Measurements from ENCODE around the gene SPEG.

SPEG gene

DNA sequence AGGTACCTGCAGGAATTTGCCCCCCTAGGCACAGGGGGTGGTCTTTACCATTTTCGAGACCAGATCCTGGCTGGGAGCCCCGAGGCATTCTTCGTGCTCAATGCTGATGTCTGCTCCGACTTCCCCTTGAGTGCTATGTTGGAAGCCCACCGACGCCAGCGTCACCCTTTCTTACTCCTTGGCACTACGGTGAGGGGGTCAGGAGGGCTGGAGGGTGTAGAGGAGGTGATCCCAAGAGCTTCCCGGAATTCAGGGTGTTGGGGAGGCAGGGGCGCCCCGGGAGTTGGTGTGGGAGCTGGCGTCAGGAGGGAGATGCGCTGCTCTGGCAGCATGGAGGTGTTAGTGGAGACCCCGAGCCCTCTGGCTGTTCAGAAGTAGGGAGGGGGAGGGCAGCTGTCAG lies 67.2 kb downstream of the SPEG start:
- Mint-ChIP-seq H3K4me1 (ENCODE audit: low read depth) (peaks cover 23% of the 10 kb centered on the region), H3K27me3 (ENCODE audit: low read depth) (peaks cover 14% of the 10 kb centered on the region), H3K27ac (no peak overlapping the region), H3K4me3 (no peak overlapping the region), H3K9me3 (no peaks in the 10 kb centered on the region), H3K36me3 (ENCODE audit: low read depth) (peaks cover 13% of the 10 kb centered on the region)

DNA sequence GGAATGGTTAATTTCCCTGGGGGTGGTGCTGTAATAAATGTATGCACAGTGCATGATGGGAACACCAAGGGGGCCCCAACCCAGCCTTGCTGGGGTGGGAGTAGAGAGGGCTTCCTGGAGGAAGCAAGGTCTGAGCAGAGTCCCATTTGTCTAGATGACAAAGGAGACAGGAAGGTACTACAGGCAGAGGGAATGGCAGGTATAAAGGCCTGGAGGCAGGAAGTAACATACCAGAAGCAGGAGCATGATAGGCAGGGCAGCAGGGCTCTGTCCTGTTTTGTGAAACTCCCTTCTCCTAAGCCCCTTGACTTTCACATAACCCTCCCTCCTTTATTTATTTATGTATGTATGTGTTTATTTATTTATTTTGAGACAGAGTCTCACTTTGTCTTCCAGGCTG lies 68.0 kb downstream of the SPEG start:
- Mint-ChIP-seq H3K27me3 (ENCODE audit: low read depth) (peaks cover 8% of the 10 kb centered on the region), H3K27ac (no peak overlapping the region), H3K36me3 (ENCODE audit: low read depth) (peaks cover 13% of the 10 kb centered on the region), H3K4me3 (no peak overlapping the region), H3K9me3 (no peaks in the 10 kb centered on the region), H3K4me1 (ENCODE audit: low read depth) (peaks cover 23% of the 10 kb centered on the region)

DNA sequence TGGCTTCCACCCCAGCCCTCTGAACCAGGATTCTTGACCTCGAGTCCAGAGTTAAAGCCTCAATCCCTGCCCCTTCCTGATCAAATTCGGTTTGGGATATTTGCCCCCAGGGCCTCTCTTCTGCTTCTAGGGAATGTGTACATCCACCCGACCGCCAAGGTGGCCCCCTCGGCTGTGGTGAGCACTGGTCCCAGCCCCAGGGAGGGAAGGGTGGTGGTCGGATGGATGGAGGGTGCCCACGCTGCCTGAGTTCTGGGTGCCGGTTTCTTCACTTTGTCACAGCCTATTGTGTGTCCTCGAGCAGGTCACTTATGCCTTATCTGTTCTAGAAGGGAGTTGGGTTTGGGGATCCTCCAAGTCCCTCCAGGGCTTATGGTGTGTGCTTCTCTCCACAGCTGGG lies 70.9 kb downstream of the SPEG start:
- H3K27ac Mint-ChIP-seq, result no peak overlapping the region
- no peak overlapping the region for H3K4me3 Mint-ChIP-seq
- H3K9me3 Mint-ChIP-seq, result no peaks in the 10 kb centered on the region
- peaks cover 7% of the 10 kb centered on the region for H3K4me1 Mint-ChIP-seq (ENCODE audit: low read depth)
- H3K36me3 Mint-ChIP-seq (ENCODE audit: low read depth), result peaks cover 15% of the 10 kb centered on the region
- peaks cover 12% of the 10 kb centered on the region for H3K27me3 Mint-ChIP-seq (ENCODE audit: low read depth)

DNA sequence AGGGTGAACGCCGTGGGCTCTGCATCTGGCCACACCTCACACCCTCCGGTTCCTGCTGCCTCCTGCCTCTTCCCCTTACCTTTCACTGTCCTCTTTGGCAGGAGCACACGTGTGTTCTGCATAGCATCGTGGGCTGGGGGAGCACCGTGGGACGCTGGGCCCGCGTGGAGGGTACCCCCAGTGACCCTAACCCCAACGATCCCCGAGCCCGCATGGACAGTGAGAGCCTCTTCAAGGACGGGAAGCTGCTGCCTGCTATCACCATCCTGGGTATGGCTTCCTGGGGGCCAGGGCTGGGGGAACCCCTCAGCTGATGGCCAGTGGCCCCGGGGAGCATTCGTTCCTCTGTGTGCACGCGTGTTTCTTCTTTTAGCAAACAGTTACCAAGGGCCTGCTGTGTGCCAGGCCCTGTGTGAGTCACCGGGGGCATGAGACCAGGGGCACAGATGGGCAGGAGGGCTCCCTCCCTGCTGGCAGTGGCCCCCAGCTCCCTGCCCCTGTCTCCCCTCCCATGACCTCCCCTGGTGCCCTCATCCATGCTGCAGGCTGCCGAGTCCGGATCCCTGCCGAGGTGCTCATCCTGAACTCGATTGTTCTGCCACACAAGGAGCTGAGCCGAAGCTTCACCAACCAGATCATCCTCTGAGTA lies 71.6 kb downstream of the SPEG start:
- H3K27me3 Mint-ChIP-seq (ENCODE audit: low read depth), result peaks cover 19% of the 10 kb centered on the region
- no peak overlapping the region for H3K27ac Mint-ChIP-seq
- peaks cover 5% of the 10 kb centered on the region for H3K4me1 Mint-ChIP-seq (ENCODE audit: low read depth)
- peaks cover 15% of the 10 kb centered on the region for H3K36me3 Mint-ChIP-seq (ENCODE audit: low read depth)
- no peak overlapping the region for H3K4me3 Mint-ChIP-seq
- no peaks in the 10 kb centered on the region for H3K9me3 Mint-ChIP-seq

DNA sequence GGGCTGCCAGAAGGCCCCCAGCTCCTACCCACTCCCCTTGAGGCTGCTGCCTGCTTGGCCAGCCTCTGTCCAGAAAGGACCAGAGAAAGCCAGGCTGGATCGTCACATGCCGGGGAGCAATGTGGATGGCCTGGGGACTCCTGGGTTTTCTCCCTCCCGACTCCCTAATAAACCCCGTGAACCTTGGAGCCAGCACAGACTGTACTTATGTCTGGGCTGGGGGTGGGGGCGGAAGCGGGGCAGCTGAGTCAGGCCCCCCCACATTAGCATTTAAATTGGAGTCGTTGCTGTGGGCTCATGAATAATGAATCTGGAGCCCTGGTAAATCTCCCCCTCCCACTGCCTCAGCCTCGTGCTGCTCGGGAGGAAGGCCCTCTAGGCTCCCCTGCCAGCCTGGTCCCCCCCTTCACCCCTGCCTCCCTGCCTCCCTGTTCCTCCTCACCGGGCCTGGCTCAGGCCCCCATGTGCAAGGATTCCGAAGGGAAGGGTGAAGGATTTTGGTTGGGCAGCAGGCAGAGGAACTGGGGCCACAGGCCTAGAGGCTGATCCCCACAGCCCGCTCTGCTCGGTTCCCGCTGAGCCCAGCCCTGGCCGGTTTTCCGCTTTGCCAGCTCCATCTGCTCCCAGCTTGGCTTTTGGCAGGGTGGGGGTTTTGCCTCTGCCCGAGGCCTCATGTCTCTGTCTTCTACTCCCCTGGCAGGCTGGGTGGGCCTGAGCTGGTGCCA lies 72.3 kb downstream of the SPEG start:
- H3K27me3 Mint-ChIP-seq (ENCODE audit: low read depth), result peaks cover 25% of the 10 kb centered on the region
- no peak overlapping the region for H3K4me3 Mint-ChIP-seq
- peaks cover 15% of the 10 kb centered on the region for H3K36me3 Mint-ChIP-seq (ENCODE audit: low read depth)
- H3K27ac Mint-ChIP-seq, result no peak overlapping the region
- no peaks in the 10 kb centered on the region for H3K9me3 Mint-ChIP-seq
- H3K4me1 Mint-ChIP-seq (ENCODE audit: low read depth), result peaks cover 3% of the 10 kb centered on the region

DNA sequence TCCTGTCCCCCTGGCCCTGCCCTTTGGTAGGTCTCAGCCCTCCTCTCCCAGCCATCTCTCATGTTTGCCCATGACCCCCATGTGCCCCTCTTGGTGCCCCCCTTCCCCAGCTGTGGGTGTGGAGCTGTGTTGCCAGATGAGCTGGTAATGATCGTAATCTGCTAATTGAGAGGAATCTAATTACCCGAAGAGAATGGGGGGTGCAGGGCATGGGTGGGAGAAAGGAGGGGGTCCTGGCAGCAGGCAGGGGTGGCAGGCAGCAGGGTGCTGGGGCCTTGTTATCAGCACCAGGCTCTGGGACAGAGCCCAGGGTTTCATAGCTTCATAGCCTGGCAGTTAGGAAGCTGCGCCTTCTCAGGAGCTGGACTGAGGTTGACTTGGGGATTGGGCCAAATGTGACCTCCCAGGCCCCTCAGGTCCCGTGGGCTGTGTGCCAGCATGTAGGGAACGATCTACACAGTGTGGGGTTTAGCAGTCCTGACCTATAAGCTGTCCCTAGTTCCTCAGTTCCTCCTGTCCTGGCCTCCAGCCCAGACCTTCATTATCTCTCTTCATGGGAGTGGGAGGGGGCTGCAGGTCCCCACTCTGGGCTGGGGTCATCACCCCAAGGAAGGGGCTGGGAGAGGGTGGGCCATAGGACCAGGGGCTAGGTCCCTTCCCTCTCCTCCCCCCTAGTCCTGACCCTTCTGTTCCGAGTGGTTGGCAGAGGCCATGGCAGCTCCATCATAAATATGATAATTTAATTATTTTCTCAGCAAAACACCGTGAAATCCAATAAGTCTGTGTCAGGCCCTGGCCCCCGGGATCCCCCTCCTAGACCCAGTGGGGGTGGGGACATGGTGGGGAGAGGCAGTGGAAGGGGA lies 73.2 kb downstream of the SPEG start:
- Mint-ChIP-seq H3K9me3 (no peaks in the 10 kb centered on the region), H3K4me1 (ENCODE audit: low read depth) (peaks cover 3% of the 10 kb centered on the region), H3K36me3 (ENCODE audit: low read depth) (peaks cover 15% of the 10 kb centered on the region), H3K27me3 (ENCODE audit: low read depth) (peaks cover 31% of the 10 kb centered on the region), H3K27ac (no peak overlapping the region), H3K4me3 (no peak overlapping the region)

DNA sequence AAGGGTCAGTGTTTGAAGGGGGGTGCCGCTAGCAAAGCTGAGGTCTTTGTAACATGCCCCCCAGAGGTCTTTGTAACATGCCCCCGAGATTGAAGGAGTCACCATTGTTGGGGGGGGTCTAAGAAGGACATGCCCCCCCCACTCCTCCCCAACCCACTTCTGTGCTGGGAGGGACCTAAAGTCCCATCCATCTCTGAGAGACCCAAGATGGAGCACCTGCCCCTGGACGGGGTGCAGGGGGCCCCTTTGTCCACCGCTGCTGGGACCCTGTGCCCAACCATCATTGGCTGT lies 73.7 kb downstream of the SPEG start:
- Mint-ChIP-seq H3K27ac (no peak overlapping the region), H3K27me3 (ENCODE audit: low read depth) (peaks cover 36% of the 10 kb centered on the region), H3K4me1 (ENCODE audit: low read depth) (peaks cover 3% of the 10 kb centered on the region)

DNA sequence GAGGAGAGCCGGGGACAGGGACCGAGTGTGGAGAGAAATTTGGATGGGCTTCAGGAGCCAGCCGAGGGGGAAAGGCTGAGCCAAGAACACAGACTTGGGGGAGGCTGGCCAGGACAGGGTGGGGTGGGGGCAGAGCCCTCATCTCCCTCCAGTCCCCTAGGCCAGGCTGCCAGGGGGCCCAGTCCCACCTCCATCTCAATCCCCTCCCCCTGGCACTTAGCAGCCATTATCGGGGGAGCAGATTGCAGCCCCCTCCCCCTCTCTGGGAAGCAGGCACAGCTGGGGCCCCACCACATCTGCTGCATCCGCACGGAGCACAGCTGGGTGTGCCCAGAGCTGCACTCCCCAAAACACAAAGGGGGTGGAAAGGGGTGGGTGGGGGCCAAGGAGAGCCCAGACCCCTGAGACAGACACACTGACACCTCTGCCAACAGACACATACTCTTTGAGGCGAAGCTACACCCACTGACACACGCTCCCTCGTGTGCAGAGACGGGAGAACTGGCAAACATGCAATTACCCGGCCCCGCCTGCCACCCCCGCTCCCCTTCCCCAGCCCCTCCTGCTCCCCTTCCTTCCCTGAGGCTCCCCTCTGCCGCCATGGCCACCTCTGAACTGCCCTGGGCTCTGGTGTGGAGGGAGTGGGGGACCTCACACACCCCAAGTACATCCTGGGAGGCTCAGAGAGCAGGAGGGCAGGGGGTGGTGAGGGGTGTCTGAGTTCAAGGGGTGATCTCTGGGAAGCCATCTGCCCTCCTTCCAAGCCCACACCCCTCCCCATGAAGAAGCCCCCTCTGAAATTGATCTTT lies 74.5 kb downstream of the SPEG start:
- Mint-ChIP-seq H3K27ac (no peak overlapping the region), H3K36me3 (ENCODE audit: low read depth) (peaks cover 6% of the 10 kb centered on the region), H3K9me3 (no peaks in the 10 kb centered on the region), H3K4me1 (ENCODE audit: low read depth) (peaks cover 3% of the 10 kb centered on the region), H3K27me3 (ENCODE audit: low read depth) (peaks cover 44% of the 10 kb centered on the region), H3K4me3 (no peak overlapping the region)

More for the DNA sequence above, 73.7 kb downstream of the SPEG start:
- Mint-ChIP-seq H3K9me3 (no peaks in the 10 kb centered on the region), H3K36me3 (ENCODE audit: low read depth) (peaks cover 14% of the 10 kb centered on the region), H3K4me3 (no peak overlapping the region)

DNA sequence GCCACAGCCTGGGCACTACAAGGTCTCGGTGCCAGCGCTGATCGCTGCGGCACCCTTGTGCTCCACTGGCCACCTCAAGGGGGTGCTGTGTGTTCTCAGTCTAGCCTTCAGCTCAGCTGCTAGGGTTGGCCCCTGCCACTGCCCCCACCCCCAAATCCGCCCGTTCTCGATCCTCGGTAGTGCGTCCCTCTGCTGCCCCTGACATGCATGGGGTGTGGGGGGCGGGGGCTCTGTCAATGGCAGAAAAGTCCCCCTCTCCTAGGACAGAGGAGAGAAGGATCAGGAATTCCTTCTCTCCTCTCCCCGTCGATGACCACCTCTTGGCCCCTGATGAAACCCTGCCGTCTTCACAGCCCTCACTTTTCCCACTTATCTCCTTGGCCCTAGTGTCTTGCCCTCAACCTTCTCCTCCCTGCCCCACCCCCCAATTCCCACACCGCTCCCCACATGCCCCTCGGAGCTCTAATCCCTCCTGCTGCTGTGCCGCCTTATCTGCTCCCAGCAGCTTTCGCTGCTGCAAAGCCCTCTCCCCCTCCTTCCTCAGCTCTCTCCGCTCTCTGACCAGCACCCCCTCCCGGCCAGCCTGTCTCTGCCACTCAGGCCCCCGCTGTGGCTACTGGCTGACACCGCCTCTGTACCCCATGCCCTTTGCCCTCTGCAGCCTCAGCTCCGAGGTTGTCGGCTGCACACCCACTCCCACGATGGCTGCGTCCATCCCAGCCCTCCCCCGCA lies 75.3 kb downstream of the SPEG start:
- Mint-ChIP-seq H3K36me3 (ENCODE audit: low read depth) (peaks cover 3% of the 10 kb centered on the region), H3K27ac (no peak overlapping the region), H3K4me3 (no peak overlapping the region), H3K9me3 (no peaks in the 10 kb centered on the region), H3K4me1 (ENCODE audit: low read depth) (peaks cover 4% of the 10 kb centered on the region), H3K27me3 (ENCODE audit: low read depth) (peaks cover 49% of the 10 kb centered on the region)

DNA sequence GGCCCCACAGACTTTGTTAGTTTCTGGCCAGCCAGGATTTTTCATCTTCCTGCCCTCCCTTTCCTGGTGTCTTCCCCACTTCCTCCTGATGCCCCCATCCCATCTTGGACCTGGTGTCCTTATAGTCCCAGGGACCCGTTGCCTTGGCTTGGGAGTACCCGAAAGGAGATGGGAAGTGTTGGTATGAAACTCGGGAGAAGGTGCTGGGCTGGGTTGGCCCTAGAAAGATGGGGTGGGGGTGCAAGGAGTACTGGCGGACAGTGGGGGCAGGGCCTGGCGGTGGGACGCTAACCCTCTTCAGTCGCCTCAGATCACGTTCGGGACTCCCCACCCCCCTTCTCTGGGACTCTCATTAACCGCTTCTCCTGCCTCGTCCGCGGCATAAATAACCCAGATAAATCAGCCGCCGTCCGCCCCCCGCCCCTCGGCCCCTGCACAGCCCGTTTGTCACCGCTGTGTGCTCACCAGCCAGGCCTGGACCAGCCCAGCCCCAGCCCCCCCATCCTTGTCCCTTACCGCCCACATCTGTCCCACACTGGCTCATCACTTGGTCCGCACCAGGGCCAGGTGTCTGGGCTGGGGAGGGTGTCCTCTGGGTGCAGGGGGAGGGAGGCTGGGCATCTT lies 76.0 kb downstream of the SPEG start:
- peaks cover 56% of the 10 kb centered on the region for H3K27me3 Mint-ChIP-seq (ENCODE audit: low read depth)
- H3K4me3 Mint-ChIP-seq, result no peak overlapping the region
- no peak overlapping the region for H3K27ac Mint-ChIP-seq
- H3K9me3 Mint-ChIP-seq, result no peaks in the 10 kb centered on the region
- H3K36me3 Mint-ChIP-seq (ENCODE audit: low read depth), result peaks cover 3% of the 10 kb centered on the region
- peaks cover 4% of the 10 kb centered on the region for H3K4me1 Mint-ChIP-seq (ENCODE audit: low read depth)

DNA sequence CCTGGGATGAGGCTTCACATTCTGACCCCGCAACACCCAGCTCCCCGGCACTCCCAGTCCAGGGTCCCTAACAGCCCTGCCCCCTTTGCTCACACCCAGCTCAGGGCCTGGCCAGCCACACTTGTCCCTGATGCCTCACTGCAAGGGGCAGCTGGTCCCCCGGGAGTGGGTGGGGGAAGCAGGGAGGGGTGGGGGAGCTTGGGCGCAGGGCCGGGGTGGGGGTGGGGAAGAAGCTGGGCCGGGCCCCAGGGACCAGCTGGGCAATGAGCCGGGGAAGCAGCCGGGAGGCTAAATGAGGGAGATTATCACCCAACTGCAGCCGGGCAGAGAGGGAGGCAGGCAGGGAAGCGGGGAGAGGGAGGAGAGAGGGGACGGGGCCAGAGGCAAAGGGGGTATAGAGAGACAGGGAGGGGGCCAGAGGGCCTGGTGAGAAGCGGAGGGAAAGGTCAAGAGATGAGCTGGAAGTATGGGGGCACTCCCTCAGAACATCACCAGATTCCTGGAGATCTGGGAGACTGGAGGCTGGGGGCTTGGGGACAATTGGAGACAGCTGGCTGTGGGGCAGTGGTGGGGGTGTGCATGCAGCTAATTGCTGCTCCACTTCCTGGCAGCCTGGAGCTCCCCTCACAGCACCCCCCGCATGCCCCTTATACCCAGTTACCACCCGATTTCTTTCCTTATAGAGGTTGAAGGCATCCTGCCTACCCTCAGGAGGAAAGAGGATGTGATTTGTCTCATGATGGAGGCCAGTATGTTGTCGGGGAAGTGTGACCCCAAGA lies 77.1 kb downstream of the SPEG start:
- Mint-ChIP-seq H3K4me3 (no peak overlapping the region), H3K4me1 (ENCODE audit: low read depth) (peaks cover 4% of the 10 kb centered on the region), H3K27ac (no peak overlapping the region), H3K27me3 (ENCODE audit: low read depth) (peaks cover 62% of the 10 kb centered on the region), H3K9me3 (no peaks in the 10 kb centered on the region), H3K36me3 (ENCODE audit: low read depth) (peaks cover 1% of the 10 kb centered on the region)

DNA sequence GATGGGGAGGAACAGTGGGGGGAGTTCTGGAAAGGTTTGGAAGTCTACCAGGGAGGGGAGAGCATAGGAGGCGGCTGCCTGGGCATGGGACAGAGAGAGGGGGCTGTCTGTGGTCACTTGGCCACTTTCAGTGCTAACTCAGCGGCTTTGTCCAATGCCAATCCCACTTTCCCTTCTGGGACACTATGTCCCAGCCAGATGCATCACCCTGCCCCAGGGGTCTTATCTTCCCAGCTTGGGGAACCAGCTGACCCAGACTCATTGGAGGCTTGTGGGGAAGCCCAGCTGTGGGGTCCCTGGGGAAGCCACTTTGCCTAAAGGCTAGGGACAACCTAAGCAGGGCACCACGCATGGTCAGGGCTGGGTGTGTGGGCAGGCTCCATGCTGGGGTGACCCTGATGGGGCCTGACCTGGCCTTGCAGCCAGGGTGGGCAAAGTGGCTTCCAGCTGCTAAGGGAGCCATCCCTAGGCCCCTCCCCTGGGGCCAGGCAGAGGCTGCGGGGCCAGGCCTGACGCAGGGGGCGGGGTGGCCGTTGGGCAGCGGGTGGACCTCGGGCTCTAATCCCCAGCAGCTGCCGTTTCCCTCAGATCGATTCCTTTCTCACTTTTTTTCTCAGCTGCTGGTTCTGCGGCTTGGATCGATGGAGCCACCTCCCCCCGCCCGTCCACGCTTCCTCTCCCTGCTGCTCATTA lies 78.0 kb downstream of the SPEG start:
- H3K4me1 Mint-ChIP-seq (ENCODE audit: low read depth), result peaks cover 4% of the 10 kb centered on the region

More for the DNA sequence above, 78.0 kb downstream of the SPEG start:
- no peak overlapping the region for H3K4me3 Mint-ChIP-seq
- H3K36me3 Mint-ChIP-seq (ENCODE audit: low read depth), result peaks cover 1% of the 10 kb centered on the region
- no peaks in the 10 kb centered on the region for H3K9me3 Mint-ChIP-seq
- peaks cover 71% of the 10 kb centered on the region for H3K27me3 Mint-ChIP-seq (ENCODE audit: low read depth)
- H3K27ac Mint-ChIP-seq, result no peak overlapping the region

Measured in T-helper 1 cell treated with Interleukin-12 subunit alpha and Interleukin-12 subunit beta and Interleukin-4 antibody, amounts not matched to agents 30 μg/mL and 1 μg/mL, for 36 hours (primary cell).